OCI-LY7 (cell line): ENCODE measurements around the gene BASP1. TPM values are rescaled to one million over a fixed set of nuclear protein-coding genes. Genes with fewer than 3 reads are reported as not detected.

Experiments used
- BruUV-seq: library from RNA; stranded (reverse); fragments of 400-500 nt; replicated peaks from 2 replicates; lab custom pipeline; 2021; lab: Mats Ljungman, UMichigan
- CTCF ChIA-PET: fragments of 300-600 bp; sonication (Branson Sonifier 250); formaldehyde crosslinking; loops from one replicate; lab custom pipeline; 2022; ENCODE audit warnings: antibody characterized with exemption; ENCODE audit not compliant: unreplicated experiment; lab: Charles Lee
- POLR2A ChIA-PET: fragments of 300-600 bp; sonication (Branson Sonifier 250); formaldehyde crosslinking; loops from one replicate; lab custom pipeline; 2022; ENCODE audit warnings: antibody characterized with exemption; lab: Charles Lee
- DNase-seq: peaks from one replicate; pipeline ENCODE4 v3.0.0-alpha.2; 2015; ENCODE audit warnings: low spot score
- H2AFZ ChIP-seq: fragments of 200-600 bp; sonication (generic), shearing (Covaris generic); 2 replicates; pipeline ENCODE4 v1.6.1; 2014; ENCODE audit warnings: mild to moderate bottlenecking, antibody characterized with exemption, low read length, moderate library complexity
- H3K27ac ChIP-seq: fragments of 200-600 bp; sonication (generic); 2 replicates; pipeline ENCODE4 v1.5.1; 2014; ENCODE audit warnings: mixed run types, low read depth, mild to moderate bottlenecking, moderate library complexity, low read length, inconsistent platforms; ENCODE audit not compliant: poor library complexity, severe bottlenecking
- H3K36me3 ChIP-seq: fragments of 200-600 bp; sonication (generic); 2 replicates; pipeline ENCODE4 v1.6.1; 2014; ENCODE audit warnings: mild to moderate bottlenecking, antibody characterized with exemption, low read length, moderate library complexity, mixed read lengths; ENCODE audit not compliant: insufficient read depth
- H3K4me1 ChIP-seq: fragments of 200-600 bp; sonication (generic); 2 replicates; pipeline ENCODE4 v1.5.1; 2014; ENCODE audit warnings: mild to moderate bottlenecking, low read length; ENCODE audit not compliant: insufficient read depth, poor library complexity, severe bottlenecking
- H3K4me2 ChIP-seq: fragments of 200-600 bp; sonication (generic); 2 replicates; pipeline ENCODE4 v1.6.1; 2014; ENCODE audit warnings: mild to moderate bottlenecking, low read length
- H3K4me3 ChIP-seq: fragments of 200-600 bp; sonication (generic); 2 replicates; pipeline ENCODE4 v1.5.1; 2014; ENCODE audit warnings: mild to moderate bottlenecking, low read depth, low read length; ENCODE audit not compliant: poor library complexity, severe bottlenecking
- H3K79me2 ChIP-seq: fragments of 200-600 bp; sonication (generic); 2 replicates; pipeline ENCODE4 v1.6.1; 2016; ENCODE audit warnings: low read depth, mild to moderate bottlenecking, low read length, moderate library complexity, mixed read lengths; ENCODE audit not compliant: insufficient read depth
- H3K9me2 ChIP-seq: fragments of 200-600 bp; sonication (generic); 2 replicates; pipeline ENCODE4 v1.6.1; 2016; ENCODE audit warnings: mild to moderate bottlenecking, low read length, mixed read lengths; ENCODE audit not compliant: insufficient read depth
- H3K9me3 ChIP-seq: fragments of 200-600 bp; sonication (generic); 2 replicates; pipeline ENCODE4 v1.6.1; 2014; ENCODE audit warnings: mild to moderate bottlenecking, mixed run types, low read length, mixed read lengths
- H4K20me1 ChIP-seq: fragments of 200-600 bp; sonication (generic); 2 replicates; pipeline ENCODE4 v1.6.1; 2014; ENCODE audit warnings: mild to moderate bottlenecking, antibody characterized with exemption, low read length, moderate library complexity, mixed read lengths; ENCODE audit not compliant: insufficient read depth
- CTCF ChIP-seq: fragments of 200-600 bp; sonication (generic); conservative IDR thresholded peaks from 2 replicates; pipeline ENCODE4 v1.5.1; 2014; ENCODE audit warnings: mild to moderate bottlenecking, antibody characterized with exemption, low read length, moderate library complexity, mixed read lengths
- EZH2phosphoT487 ChIP-seq: fragments of 200-600 bp; sonication (generic); IDR thresholded peaks from 2 replicates; pipeline ENCODE4 v1.6.1; 2018; ENCODE audit warnings: low read depth, borderline replicate concordance, mild to moderate bottlenecking, mixed run types, antibody characterized with exemption, low read length, moderate library complexity, mixed read lengths
- intact Hi-C: fragments of 100-400 bp; cut with micrococcal nuclease; formaldehyde crosslinking; loops from one replicate; pipeline ENCODE4 v1.10.0; 2022; ENCODE audit not compliant: unreplicated experiment
- total RNA-seq, 2 experiments: library from RNA; depleted of rRNA in 1 of 2; stranded (reverse); fragments of >200 nt in 1 of 2; shearing (Covaris generic) in 1 of 2; gene quantifications; 2 replicates each; pipeline ENCODE4 v1.2.3, GENCODE V29; 2014 to 2022

BASP1 gene
- total RNA-seq, 2 experiments from 2014 or later: 23.4 to 64.8 TPM

GRCh38 chr5:17185349-17185748, 32.1 kb upstream of the BASP1 start:
- Histone ChIP-seq H2AFZ (no peak overlapping the region), H4K20me1 (no peaks in the 10 kb centered on the region), H3K4me3 (no peak overlapping the region), H3K9me2 (no peaks in the 10 kb centered on the region), H3K4me2 (no peak overlapping the region), H3K79me2 (no peaks in the 10 kb centered on the region), H3K9me3 (no peaks in the 10 kb centered on the region), H3K27ac (no peak overlapping the region), H3K4me1 (no peaks in the 10 kb centered on the region), H3K36me3 (no peaks in the 10 kb centered on the region)
- CTCF ChIA-PET: no interaction called here
- DNase-seq: no peak
- intact Hi-C loops: loop anchor here (5.0 kb wide), 1 partner anchor 248 kb away; the partner anchor contains the start of gene MYO10
- POLR2A ChIA-PET: no interaction called here
- BruUV-seq: no TSS peak
- TF ChIP-seq EZH2phosphoT487 (no peak), CTCF (no peak)

- ChIA-PET POLR2A (no interaction called here), CTCF (no interaction called here)
- TF ChIP-seq EZH2phosphoT487 (no peak), CTCF (no peak)
- Histone ChIP-seq H3K27ac (no peak overlapping the region), H3K9me3 (no peaks in the 10 kb centered on the region), H3K4me2 (no peak overlapping the region), H2AFZ (no peak overlapping the region), H3K4me3 (no peak overlapping the region), H3K9me2 (no peaks in the 10 kb centered on the region), H3K4me1 (no peaks in the 10 kb centered on the region), H4K20me1 (no peaks in the 10 kb centered on the region), H3K36me3 (no peaks in the 10 kb centered on the region), H3K79me2 (no peaks in the 10 kb centered on the region)
- intact Hi-C loops: loop anchor here (5.0 kb wide), 1 partner anchor 248 kb away; the partner anchor contains the start of gene MYO10
- no TSS peak for BruUV-seq
- no peak for DNase-seq
Observed at GRCh38 chr5:17185773-17186172, 31.7 kb upstream of the BASP1 start.

- H4K20me1 ChIP-seq: no peaks in the 10 kb centered on the region
- H3K27ac ChIP-seq: no peak overlapping the region
- intact Hi-C loops: loop anchor here (5.0 kb wide), 1 partner anchor 249 kb away; the partner anchor contains the start of gene MYO10
- H3K4me2 ChIP-seq: no peak overlapping the region
- ChIA-PET POLR2A (no interaction called here), CTCF (no interaction called here)
- no peaks in the 10 kb centered on the region for H3K4me1 ChIP-seq
- no peaks in the 10 kb centered on the region for H3K79me2 ChIP-seq
- BruUV-seq: no TSS peak
- no peaks in the 10 kb centered on the region for H3K9me2 ChIP-seq
- TF ChIP-seq CTCF (no peak), EZH2phosphoT487 (no peak)
- no peaks in the 10 kb centered on the region for H3K36me3 ChIP-seq
- H2AFZ ChIP-seq: no peak overlapping the region
- no peak for DNase-seq
- H3K9me3 ChIP-seq: no peaks in the 10 kb centered on the region
- H3K4me3 ChIP-seq: no peak overlapping the region
Observed at GRCh38 chr5:17186256-17186655, 31.2 kb upstream of the BASP1 start.
